Urothelium cell line (cell line): Measurements from ENCODE around the gene NKAIN4.

Experiments used
- DNase-seq: peaks from one replicate; pipeline ENCODE4 v3.0.0; 2011; ENCODE audit warnings: low spot score, mixed read lengths
- FAIRE-seq: peaks from 2 replicates; lab custom pipeline; 2011; peaks lifted over from hg19 to GRCh38; lab: Jason Lieb, UNC

NKAIN4 gene

DNA sequence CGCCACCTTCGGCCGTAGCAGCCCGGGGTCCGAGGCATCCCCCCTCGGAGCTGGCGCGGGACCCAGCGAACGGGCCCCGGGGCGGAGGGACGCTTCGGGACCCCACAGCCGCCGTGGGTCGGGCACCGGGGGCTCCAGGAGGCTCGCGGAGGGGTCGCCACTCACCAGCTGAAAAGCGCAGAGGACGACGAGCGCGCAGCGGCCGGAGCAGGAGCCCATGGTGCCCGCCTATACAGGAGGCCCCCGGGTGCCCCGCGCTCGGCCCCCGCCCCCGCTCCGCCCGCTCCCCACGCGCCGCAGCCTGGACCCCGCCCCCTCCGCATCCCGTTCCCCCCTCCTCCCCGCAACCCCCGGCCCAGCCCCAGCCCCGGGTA lies at the start of gene NKAIN4:
NKAIN4 (minus strand) TSS at position 232 of the 374 bp plus-strand sequence; CDS start at position 219, 13 bp downstream.
- DNase-seq (no peak), FAIRE-seq (no peak)

DNA sequence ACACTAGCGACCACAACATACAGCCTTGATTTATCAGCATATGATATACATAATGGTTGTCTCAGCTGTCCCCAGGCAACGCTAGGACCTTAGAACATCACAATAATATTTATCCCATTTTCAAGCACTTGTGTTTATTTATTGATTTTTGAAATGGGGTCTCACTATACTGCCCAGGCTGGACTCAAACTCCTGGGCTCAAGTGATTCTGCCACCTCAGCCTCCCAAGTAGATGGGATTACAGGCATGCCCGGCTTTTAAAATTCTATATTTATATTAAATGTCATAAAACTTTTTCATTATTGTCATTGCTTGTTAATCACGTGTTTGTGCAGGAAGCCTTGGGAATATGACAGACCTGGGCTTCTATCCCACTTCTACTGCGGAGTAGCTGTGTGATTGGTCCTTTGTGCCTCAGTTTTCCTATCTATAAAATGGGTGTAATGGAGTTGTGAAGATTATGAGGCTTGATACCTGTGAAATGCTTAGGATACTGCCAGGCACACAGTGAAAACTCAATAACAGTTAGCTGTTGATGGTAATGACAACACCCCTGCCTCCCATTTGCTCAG lies 48.9 kb upstream of the NKAIN4 start:
- FAIRE-seq: no peak
- DNase-seq: no peak

DNA sequence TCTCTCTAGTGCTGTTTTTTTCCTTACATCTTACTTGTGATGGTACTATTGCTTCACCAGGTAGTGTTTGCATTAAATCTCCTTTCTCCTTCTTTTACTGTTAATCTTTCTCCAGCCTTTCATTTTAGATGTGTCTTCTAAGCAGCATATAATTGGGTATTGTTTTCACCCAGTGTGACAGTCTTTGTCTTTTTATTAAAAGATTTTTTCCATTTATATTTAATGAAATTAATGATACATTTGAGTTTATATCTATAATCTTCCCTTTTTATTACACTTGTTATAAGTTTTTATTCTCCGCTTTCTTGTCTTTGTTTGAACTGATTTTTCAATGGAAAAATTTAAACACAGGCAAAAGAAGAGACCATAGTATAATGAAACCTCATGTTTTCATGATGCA lies 47.4 kb upstream of the NKAIN4 start:
- FAIRE-seq (no peak), DNase-seq (no peak)

DNA sequence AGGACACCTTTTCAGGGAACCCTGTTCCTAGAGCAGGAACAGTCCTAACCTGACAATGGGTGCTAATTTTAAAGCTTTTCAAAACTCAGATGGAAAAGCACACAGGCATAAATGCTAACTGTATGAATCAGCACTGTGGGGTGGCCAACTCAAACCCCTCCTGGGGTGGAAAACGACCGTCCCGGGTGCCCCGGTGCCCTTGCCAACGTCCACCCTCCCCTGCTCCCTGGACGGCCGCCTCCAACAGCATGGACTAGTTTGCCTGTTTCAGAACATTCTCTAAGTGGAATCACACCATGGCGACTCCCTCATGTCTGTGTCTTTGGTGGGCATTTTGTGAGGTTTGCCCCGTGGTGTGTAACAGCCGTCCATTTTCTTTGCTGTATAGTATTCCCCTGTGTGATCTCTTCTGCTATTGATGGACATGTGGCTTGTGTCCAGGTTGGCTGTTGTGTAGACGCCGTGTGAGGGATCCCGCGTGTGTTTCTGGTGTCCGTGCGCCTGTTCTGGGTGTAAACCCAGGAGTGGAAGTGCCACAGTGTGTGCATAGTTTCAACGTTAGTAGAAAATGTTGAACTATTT lies 44.6 kb upstream of the NKAIN4 start:
- FAIRE-seq: no peak
- no peak for DNase-seq

DNA sequence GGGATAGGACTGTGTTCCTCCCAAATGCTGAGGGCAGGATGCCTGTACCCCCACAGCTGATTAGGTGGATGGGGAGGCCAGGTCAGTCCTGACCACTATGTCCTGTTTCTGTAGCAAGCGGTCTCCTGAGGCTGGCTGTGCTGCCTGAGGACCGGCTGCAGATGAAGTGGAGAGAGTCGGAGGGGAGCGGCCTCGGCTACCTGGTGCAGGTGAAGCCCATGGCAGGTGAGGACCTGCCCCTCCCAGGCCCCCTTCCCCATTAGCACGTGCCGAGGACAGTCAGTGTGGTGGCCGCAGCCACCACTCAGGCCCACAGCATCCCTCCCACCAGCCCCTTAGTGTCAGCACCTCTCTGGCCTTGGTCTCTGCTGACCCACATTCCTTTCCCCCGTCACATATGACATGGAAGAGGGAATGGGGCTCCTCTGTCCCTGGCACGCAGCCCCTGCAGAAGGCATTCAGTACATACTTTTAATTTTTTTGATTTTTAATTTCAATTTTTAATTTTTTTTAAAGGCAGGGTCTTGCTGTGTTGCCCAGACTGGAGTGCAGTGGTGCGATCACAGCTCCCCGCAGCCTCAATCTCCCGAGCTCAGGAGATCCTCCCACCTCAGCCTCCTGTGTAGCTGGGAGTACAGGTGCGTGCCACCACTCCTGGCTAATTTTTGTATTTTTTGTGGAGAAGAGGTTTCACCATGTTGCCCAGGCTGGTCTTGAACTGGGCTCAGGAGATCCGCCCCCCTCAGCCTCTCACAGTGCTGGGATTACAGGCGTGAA lies 43.7 kb upstream of the NKAIN4 start:
- DNase-seq: no peak
- FAIRE-seq: peak; percentile 75

DNA sequence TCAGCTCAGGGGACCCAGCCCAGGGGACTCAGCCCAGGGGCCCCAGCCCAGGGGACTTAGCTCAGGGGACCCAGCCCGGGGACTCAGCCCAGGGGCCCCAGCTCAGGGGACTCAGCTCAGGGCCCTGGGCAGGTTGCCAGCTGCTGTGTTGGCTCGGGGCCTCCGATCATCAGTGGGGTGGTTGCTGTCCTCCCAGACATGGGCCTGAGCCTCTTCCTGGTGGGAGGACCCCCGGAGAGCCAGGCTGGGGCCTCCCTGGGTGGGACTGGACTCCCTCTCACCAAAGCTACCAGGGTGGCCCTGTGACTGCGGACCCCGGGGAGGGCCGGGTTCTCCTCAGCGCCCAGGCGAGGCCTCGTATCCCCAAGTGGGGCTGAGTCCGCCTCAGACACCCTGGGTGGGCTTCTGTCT lies 43.1 kb upstream of the NKAIN4 start:
- FAIRE-seq (no peak), DNase-seq (no peak)

DNA sequence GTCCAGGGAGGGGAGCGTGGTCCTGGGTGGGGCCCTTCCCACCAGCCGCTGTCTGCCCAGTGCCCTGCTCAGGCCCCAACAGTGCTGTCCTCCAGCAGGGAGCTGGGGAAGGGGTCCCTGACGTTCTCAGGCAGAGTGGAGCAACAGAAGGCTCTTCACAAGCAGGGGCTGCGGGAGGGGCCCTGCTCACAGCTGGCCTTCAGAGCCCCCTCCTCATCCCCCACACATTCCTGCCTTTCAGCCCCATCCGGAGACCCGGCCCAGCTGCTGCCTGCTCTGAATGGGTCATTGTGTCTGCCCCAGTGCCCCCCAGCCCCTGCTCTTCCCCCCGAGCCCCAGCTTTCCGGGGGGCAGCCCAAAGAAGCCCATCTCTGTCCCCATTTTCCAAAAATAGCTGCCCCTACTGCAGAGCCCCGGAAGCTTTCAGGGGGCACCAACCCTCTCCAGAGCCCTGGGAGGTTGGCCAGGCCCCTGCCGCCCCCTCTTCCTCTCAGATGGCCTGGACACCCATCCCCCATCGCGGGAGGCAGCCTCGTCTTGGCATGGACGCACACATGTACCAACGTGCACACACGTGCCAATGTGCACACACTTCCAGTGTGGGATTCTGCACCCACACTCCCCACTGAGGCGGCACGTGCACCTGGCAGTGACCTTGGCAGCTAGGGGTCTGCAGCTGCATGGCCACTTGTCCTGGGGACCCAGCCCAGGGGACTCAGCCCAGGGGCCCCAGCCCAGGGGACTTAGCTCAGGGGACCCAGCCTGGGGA lies 42.5 kb upstream of the NKAIN4 start:
- FAIRE-seq: peak; percentile 98
- no peak for DNase-seq

DNA sequence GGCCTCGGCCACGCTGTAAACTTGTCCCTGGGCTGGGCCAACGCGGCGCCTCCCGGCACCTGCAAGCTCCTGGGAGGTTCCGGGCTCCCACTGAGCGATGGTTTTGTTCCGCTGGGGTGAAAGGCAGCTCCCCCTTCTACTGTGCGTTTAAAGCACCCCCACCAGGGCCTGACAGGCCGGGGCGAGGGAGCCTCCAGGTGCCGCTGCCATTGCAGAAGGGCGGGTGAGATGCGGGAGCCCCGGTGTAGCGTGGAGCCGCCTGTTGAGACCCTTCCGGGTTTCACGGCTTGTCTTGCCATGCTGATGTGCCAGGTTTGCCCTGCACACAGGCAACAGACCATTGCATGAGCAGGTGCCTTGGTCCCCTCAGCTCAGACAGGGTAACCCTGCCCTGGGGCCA lies 41.6 kb upstream of the NKAIN4 start:
- DNase-seq (no peak), FAIRE-seq (no peak)

DNA sequence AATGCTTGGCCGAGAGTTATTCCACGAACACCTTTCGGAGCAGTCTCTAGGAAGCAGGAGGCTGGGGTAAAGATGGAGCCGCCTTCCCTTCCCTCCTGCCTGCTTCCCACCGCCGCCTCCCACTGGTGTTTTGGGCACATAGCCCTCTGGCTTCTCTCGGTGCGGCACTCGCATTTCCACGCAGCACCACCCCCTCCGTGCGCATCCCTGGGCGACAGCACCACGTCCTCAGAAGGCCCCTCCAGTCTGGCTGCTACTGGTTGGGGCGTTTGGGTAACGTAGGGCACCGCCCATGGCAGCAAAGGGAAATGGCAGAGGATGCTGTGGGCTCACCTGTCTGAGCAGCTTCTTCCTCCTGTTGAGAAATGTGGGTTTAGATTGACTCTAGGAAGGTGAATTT lies 41.2 kb upstream of the NKAIN4 start:
- peak; percentile 97 for FAIRE-seq
- no peak for DNase-seq

DNA sequence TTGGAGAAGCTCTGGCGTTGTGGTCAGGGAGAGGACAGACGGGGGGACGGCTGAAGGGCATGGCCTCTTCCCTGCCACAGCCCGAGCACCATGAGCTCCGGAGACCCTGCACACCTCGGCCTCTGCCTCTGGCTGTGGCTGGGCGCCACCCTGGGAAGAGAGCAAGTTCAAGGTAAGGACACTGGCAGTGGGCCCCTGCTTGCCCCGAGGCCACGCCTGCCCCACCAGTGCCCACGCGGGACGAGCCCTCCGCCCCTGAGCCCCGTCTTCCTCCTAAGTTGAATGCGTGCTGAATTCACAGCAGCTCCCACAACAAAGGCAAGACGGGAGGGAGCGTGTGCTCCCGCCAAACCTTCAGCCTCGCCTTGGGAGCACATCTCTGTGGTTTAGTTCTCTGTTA lies 40.8 kb upstream of the NKAIN4 start:
- FAIRE-seq: no peak

DNA sequence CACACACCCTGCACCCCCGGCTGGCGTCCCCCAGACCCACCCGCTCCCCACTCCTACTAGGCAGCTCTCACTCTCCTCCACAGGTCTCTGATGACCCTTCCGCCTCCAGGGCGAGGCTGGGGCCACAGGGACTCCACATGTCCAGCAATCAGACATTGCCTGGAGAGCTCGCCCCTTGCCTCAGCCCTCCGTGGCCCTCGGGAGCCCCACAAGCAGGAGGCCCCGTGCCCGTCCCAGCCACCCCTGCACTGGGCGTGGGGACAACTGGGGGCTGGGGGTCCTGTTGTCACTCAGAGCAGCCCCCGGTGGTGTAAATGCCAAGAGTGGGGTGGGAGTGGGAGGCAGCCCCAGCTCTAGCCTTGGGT lies 40.3 kb upstream of the NKAIN4 start:
- DNase-seq: no peak
- FAIRE-seq: peak; percentile 50

More for the DNA sequence above, 40.8 kb upstream of the NKAIN4 start:
- no peak for DNase-seq

DNA sequence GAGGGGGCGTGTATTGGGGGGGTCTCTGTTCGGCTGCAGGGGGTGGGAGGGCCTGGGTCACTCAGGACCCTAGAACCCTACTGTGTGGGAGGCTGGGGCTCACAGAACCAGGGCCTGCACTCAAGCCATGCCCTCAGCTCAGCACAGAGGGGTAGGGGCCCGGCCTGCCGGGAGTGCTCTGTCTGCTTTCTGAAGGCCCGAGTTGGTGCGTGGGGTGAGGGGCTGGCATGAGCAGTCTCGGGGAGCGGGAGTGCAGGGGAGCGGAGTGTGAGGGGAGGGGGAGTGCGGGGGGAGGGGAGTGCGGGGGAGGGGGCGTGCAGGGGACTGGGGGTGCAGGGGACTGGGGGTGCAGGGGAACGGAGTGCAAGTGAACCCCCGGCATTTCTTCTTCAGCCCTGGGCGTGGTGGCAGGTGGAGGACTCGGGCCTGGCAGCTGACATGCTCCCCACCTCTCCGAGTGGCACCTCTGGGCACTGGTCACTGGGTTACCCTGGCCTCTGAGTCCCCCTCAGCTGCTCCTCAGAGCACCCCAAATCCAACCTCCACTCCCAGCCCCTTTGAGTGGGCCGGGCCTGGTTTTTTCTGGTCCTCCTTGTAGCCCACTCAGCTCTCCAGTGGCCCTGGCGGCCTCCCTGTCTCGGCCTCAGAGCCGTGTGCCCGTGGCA lies 39.7 kb upstream of the NKAIN4 start:
- DNase-seq: no peak
- peak; percentile 79 for FAIRE-seq

DNA sequence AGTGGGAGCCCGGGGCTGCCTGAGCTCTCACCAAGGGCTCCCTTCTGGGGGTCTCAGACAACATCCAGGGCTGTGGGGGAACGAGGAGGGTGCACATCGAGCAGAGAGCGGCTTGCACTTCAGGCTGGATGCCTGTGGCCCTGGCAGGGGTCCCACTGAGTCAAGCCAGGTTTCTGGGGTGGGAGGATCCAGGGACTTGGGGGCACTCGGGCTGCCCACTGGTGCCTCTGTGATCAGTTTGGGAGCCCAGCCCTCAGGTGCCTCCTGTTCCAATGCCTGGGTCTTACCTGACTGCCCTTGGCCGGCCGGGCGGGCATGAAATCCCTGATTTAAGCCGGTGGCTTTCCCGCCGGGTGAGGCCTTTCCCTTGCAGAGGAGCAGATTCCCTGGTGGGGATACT lies 39.2 kb upstream of the NKAIN4 start:
- no peak for FAIRE-seq
- no peak for DNase-seq

DNA sequence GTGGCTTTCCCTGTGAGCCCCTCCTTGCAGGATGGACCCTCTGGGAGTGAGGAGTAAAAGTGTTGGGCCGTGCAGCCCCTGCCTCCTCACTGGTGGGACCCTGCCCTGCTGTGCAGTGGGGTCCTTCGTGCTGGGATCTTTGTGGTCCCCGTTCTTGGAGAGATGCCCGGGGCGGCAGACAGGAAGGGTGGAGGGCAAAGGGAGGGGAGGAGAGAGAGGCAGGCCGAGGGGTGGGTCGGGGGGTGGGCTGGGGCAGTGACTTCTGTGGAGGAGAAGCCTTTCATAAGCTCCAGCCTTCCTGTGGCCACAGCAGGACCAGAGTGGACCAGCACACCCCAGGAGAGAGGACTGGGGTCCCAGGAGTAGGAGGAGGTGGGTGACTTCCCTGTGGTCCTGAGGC lies 38.6 kb upstream of the NKAIN4 start, which contains the start of gene COL20A1:
COL20A1 (plus strand) TSS at position 283 of the 400 bp plus-strand sequence. CDS start 1,922 bp downstream, outside the sequence.
- no peak for DNase-seq
- FAIRE-seq: no peak

DNA sequence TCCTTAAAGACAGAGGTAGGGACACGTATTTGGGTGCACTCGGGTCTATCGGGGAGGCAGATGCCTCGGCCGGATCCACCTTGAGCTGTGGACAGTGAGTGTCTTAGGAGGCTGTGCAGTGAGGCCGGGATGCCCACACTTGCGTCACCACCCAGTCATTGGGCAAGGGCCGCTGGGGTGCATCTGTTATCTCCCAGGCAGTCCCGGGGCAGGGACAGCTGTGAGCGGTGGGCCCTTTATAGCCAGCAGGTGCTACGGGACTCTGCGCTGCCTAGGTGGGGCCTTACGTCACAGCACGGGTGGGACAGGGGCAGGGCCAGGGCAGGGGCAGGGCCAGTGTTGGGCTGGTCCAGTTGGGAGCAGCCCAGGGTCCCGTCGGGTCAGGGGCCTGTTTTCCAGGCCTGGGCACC lies 38.0 kb upstream of the NKAIN4 start:
- DNase-seq (no peak), FAIRE-seq (peak; percentile 55)

DNA sequence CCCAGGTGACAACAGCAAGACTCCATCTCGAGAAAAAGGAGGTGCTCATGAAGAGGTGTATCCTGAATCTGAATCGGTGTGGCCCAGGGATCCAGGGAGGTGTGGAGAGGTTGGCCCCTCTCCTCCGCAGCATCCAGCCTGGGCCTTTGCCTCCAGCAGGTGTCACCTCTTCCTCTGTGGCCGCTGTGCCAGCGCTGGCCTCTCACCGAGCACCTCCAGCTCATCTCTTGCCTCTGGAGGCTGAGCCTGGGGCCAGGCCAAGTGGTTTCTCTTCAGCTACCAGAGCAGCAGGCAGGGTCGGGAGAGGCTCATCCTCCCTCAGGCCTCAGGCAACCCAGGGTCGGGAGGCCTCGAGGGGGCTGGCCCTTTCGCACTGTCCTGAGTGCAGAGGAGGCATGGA lies 37.5 kb upstream of the NKAIN4 start:
- no peak for DNase-seq
- FAIRE-seq: no peak

DNA sequence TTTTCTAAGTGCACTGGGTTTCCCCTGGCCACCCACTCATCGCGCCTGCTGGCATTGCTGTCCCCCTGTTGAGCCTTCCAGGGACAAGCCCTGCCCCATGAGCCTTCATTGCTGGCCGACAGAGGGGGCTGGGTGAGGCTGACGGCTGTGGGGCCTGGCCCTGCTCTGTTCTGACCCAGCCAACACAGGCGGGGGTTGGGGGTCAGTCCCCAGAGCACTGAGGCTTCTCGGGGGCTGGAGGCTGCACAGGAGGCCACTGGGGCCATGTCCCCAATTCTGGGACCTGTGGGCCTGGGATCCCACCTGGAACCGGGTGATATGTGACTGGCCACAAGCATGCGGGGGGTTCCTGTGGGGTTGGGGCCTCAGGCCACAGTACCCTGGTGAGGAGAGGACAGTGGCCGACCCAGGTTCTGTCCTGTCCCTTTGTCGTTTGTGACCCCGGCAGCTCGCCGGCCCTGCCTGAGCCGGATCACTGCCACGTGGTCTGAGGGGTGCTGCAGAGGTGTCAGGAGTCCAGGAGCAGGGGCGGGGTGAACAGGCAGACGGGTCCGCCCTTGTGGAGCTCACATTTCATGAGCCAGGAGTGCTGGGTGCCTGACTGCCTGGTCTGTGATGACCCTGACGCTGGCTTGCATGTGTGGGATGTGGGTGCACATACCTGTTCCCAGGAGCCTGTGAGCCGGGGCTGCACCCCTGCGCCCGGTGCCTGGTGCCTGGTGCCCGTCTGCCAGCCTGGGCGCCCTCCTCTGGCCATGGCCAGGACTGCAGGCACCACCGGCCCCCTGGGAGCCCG lies 36.6 kb upstream of the NKAIN4 start:
- FAIRE-seq (peak; percentile 97), DNase-seq (peak; percentile 92)

DNA sequence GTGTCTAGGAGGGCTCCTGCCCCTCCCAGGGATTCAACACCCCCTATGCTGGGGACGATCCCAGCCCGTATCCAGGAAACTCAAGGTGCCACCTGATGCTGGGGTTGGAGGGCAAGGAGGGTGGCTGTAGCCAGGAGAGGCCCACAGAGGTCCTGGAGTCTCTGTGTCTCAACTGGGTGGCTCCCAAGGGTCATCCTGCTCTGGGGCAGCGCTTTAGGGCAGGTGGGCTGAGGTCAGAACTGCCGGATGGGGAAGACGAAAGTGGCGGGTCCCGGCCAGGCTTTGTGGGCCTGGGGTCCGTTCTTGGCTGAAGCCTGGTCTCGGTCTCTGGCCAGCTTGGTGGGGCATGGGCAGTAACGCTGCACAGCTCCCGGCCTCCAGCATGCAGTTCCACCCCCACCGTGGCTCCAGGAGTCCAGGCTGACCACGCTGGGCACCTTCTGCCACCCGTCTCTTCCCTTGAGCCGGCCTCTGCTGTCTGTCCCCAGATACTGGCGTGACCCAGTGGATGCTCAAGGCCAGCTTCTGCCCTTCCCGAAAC lies 35.9 kb upstream of the NKAIN4 start:
- DNase-seq: no peak
- FAIRE-seq: no peak

DNA sequence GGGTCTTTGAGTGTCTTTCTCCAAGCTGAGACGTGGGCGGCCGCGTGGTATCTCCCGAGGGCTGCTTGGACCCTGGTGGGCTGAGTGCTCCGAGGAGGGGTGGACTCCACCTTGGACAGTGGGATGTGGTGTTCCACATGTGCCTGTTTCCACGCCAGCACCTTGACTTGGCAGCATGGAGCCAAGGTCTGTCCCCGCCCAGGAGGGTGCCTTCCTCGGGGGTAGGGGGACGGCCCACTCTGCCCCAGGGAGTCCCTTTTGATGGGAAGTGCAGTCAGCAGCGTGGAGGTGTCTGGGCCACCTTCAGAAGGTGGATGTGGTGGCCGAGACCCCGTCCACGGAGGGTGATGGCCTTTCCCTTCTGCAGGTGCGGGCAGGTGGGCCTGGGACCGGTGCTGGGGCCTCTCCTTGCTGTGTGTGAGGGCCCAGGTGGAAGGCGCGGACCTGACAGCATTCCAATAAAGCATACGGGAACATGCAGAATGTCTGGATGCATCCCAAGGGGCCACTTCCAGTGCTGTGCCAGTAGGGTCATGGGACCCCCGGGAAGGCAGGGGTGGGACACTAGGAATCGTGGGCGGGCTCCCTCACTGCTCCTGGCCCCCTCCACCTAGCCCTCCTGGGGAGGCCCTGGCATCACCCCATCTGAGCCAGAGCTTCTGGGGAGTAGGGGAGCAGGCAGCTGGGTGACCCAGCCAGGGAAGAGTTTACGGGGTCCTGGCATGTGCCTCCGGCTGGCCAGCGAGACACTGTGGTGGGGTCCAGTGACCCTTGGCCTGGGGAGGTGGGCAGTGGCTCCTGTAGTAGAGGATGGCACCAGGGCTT lies 35.3 kb upstream of the NKAIN4 start:
- FAIRE-seq (peak; percentile 23), DNase-seq (no peak)
